ENCODE data around the gene JDP2.

JDP2 gene

DNA sequence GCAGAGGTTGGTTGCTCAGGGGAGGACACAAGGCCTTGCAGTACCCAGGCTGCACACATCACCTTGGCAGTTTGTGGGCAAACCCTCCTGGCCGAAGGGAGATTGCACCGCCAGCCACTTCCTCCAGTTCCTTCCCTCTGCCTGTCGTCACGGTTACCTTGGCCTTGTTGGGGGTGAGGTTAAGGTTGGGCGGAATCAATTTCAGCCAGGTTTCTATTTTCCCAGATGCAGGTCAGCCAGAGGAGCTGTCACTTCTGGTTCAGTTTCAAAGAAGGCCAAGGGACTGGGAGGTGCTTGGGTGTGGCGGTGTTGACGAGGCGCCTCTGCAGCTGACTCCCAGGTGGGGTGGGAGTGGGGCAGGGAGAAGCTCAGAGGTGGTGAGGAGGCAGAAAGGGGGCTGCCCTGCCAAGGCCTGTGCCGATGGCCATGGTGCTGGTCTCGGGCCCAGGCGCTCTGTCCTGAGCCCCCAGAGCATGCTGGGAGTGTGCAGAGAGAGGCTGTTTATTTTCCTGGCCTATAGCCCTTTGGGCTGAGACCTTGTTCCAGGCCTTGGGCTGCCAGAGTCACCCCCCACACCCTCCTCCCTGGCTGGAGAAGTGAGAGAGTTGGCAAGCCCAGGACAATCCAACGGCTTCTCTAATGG is 31.4 kb downstream of the JDP2 start:
- H3K36me3 ChIP-seq (ENCODE audit: control insufficient read depth, insufficient read depth, low read length), result peaks cover 15% of the 10 kb centered on the region
- H3K23ac ChIP-seq (ENCODE audit: low read length), result no peak overlapping the region
- no peak overlapping the region for H2BK5ac ChIP-seq (ENCODE audit: low read length)
- DNase-seq, result peak; percentile 56
- H3K4me2 ChIP-seq (ENCODE audit: low read length), result no peak overlapping the region
- no CpG with 5 or more reads among the region's 12 CpGs for WGBS (ENCODE audit: extremely low coverage, insufficient coverage, low lambda C conversion rate)
- no peak overlapping the region for H4K8ac ChIP-seq (ENCODE audit: low read depth, low read length)
- no peaks in the 10 kb centered on the region for H3K4me1 ChIP-seq (ENCODE audit: control insufficient read depth, low read depth, low read length)
- no peak overlapping the region for H3K18ac ChIP-seq (ENCODE audit: low read length)
- no peak overlapping the region for H3K56ac ChIP-seq (ENCODE audit: low read length)
- H2BK120ac ChIP-seq (ENCODE audit: low read depth, low read length), result no peak overlapping the region
- H3K79me1 ChIP-seq (ENCODE audit: low read length), result peaks cover 40% of the 10 kb centered on the region
- H3K4ac ChIP-seq (ENCODE audit: low read depth, low read length), result no peak overlapping the region
- no peak overlapping the region for H3K27ac ChIP-seq (ENCODE audit: low read depth, low read length)
- no peak overlapping the region for H4K5ac ChIP-seq (ENCODE audit: low read length)
- no peak overlapping the region for H3K4me3 ChIP-seq (ENCODE audit: low read length)
- no peaks in the 10 kb centered on the region for H3K27me3 ChIP-seq (ENCODE audit: insufficient read depth, low read length, poor library complexity)
- H3K9ac ChIP-seq (ENCODE audit: low read length), result no peak overlapping the region
- no peak overlapping the region for H2BK15ac ChIP-seq (replicated peaks; ENCODE audit: low read depth)
- H2AK5ac ChIP-seq (ENCODE audit: low read length), result no peak overlapping the region
- peaks cover 25% of the 10 kb centered on the region for H3K79me2 ChIP-seq (ENCODE audit: control insufficient read depth, insufficient read depth, low read length)

GRCh38 chr14:75459791-75460190 is 32.0 kb downstream of the JDP2 start:
- no peak overlapping the region for H3K4ac ChIP-seq (ENCODE audit: low read depth, low read length)
- peaks cover 15% of the 10 kb centered on the region for H3K36me3 ChIP-seq (ENCODE audit: control insufficient read depth, insufficient read depth, low read length)
- H2BK120ac ChIP-seq (ENCODE audit: low read depth, low read length), result no peak overlapping the region
- no peak overlapping the region for H3K56ac ChIP-seq (ENCODE audit: low read length)
- H3K4me3 ChIP-seq (ENCODE audit: low read length), result no peak overlapping the region
- H2AK5ac ChIP-seq (ENCODE audit: low read length), result no peak overlapping the region
- no peak overlapping the region for H4K5ac ChIP-seq (ENCODE audit: low read length)
- H4K8ac ChIP-seq (ENCODE audit: low read depth, low read length), result no peak overlapping the region
- no peaks in the 10 kb centered on the region for H3K4me1 ChIP-seq (ENCODE audit: control insufficient read depth, low read depth, low read length)
- WGBS (ENCODE audit: extremely low coverage, insufficient coverage, low lambda C conversion rate), result no CpG with 5 or more reads among the region's 1 CpG
- no peak for DNase-seq
- H3K18ac ChIP-seq (ENCODE audit: low read length), result no peak overlapping the region
- no peak overlapping the region for H2BK5ac ChIP-seq (ENCODE audit: low read length)
- H3K4me2 ChIP-seq (ENCODE audit: low read length), result no peak overlapping the region
- H2BK15ac ChIP-seq (replicated peaks; ENCODE audit: low read depth), result no peak overlapping the region
- H3K27me3 ChIP-seq (ENCODE audit: insufficient read depth, low read length, poor library complexity), result no peaks in the 10 kb centered on the region
- no peak overlapping the region for H3K23ac ChIP-seq (ENCODE audit: low read length)
- H3K9ac ChIP-seq (ENCODE audit: low read length), result no peak overlapping the region
- H3K27ac ChIP-seq (ENCODE audit: low read depth, low read length), result no peak overlapping the region
- peaks cover 20% of the 10 kb centered on the region for H3K79me2 ChIP-seq (ENCODE audit: control insufficient read depth, insufficient read depth, low read length)
- peaks cover 35% of the 10 kb centered on the region for H3K79me1 ChIP-seq (ENCODE audit: low read length)

DNA sequence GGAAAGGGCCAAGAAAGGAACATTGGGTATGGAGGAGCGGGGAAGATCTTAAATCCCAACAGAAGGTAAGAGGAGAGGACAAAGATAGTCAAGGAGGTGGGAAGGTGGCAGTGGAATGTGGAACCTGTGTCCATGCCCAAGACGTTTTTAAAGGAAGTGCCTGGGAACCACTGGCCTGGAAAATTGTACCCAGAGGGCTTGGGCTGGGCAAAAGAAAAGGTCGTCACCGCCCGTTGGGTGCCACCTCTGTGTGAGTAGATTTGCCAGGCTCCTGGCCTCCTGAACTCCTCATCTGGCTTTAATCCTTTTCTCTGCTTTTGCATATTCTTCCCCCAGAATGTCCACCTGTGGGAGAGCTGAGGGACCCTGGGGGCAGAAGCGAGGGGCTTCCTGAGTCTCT is 32.6 kb downstream of the JDP2 start:
- WGBS (ENCODE audit: extremely low coverage, insufficient coverage, low lambda C conversion rate), result no CpG with 5 or more reads among the region's 6 CpGs
- no peak overlapping the region for H3K9ac ChIP-seq (ENCODE audit: low read length)
- no peak overlapping the region for H3K4ac ChIP-seq (ENCODE audit: low read depth, low read length)
- H3K36me3 ChIP-seq (ENCODE audit: control insufficient read depth, insufficient read depth, low read length), result peaks cover 15% of the 10 kb centered on the region
- H3K4me2 ChIP-seq (ENCODE audit: low read length), result no peak overlapping the region
- no peak overlapping the region for H2BK5ac ChIP-seq (ENCODE audit: low read length)
- no peak for DNase-seq
- H3K56ac ChIP-seq (ENCODE audit: low read length), result no peak overlapping the region
- no peaks in the 10 kb centered on the region for H3K27me3 ChIP-seq (ENCODE audit: insufficient read depth, low read length, poor library complexity)
- H4K8ac ChIP-seq (ENCODE audit: low read depth, low read length), result no peak overlapping the region
- H3K27ac ChIP-seq (ENCODE audit: low read depth, low read length), result no peak overlapping the region
- peaks cover 17% of the 10 kb centered on the region for H3K79me2 ChIP-seq (ENCODE audit: control insufficient read depth, insufficient read depth, low read length)
- no peak overlapping the region for H2AK5ac ChIP-seq (ENCODE audit: low read length)
- H3K4me1 ChIP-seq (ENCODE audit: control insufficient read depth, low read depth, low read length), result no peaks in the 10 kb centered on the region
- H3K23ac ChIP-seq (ENCODE audit: low read length), result no peak overlapping the region
- H4K5ac ChIP-seq (ENCODE audit: low read length), result no peak overlapping the region
- no peak overlapping the region for H2BK15ac ChIP-seq (replicated peaks; ENCODE audit: low read depth)
- H3K79me1 ChIP-seq (ENCODE audit: low read length), result peaks cover 31% of the 10 kb centered on the region
- H3K18ac ChIP-seq (ENCODE audit: low read length), result no peak overlapping the region
- no peak overlapping the region for H2BK120ac ChIP-seq (ENCODE audit: low read depth, low read length)
- no peak overlapping the region for H3K4me3 ChIP-seq (ENCODE audit: low read length)

DNA sequence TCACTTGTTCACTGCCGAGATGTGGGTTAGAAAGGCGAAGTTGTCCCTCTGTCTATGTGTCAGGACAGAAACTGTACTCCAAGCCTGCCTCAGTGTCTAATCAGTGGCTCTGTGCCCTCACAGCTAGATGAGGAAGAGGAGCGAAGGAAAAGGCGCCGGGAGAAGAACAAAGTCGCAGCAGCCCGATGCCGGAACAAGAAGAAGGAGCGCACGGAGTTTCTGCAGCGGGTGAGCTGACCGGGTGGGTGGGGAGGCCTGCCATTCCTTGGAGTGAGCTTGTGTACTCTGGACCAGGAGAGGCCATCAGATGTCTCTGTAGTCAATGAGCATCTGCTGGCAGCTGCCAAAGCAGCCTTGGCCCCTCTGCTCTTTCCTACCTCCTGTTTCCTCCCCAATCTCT is 33.5 kb downstream of the JDP2 start:
- Histone ChIP-seq H3K4me2 (ENCODE audit: low read length) (no peak overlapping the region), H3K56ac (ENCODE audit: low read length) (no peak overlapping the region), H4K8ac (ENCODE audit: low read depth, low read length) (no peak overlapping the region), H3K4me3 (ENCODE audit: low read length) (no peak overlapping the region), H3K9ac (ENCODE audit: low read length) (no peak overlapping the region), H4K5ac (ENCODE audit: low read length) (no peak overlapping the region), H3K36me3 (ENCODE audit: control insufficient read depth, insufficient read depth, low read length) (peaks cover 15% of the 10 kb centered on the region), H3K4ac (ENCODE audit: low read depth, low read length) (no peak overlapping the region), H3K23ac (ENCODE audit: low read length) (no peak overlapping the region), H2AK5ac (ENCODE audit: low read length) (no peak overlapping the region), H2BK5ac (ENCODE audit: low read length) (no peak overlapping the region), H3K18ac (ENCODE audit: low read length) (no peak overlapping the region), H3K79me1 (ENCODE audit: low read length) (peaks cover 24% of the 10 kb centered on the region), H3K27me3 (ENCODE audit: insufficient read depth, low read length, poor library complexity) (no peaks in the 10 kb centered on the region), H3K4me1 (ENCODE audit: control insufficient read depth, low read depth, low read length) (no peaks in the 10 kb centered on the region), H3K79me2 (ENCODE audit: control insufficient read depth, insufficient read depth, low read length) (peaks cover 9% of the 10 kb centered on the region), H3K27ac (ENCODE audit: low read depth, low read length) (no peak overlapping the region), H2BK15ac (replicated peaks; ENCODE audit: low read depth) (no peak overlapping the region), H2BK120ac (ENCODE audit: low read depth, low read length) (no peak overlapping the region)
- WGBS (ENCODE audit: extremely low coverage, insufficient coverage, low lambda C conversion rate), result no CpG with 5 or more reads among the region's 12 CpGs
- DNase-seq, result no peak

- peaks cover 9% of the 10 kb centered on the region for H3K79me2 ChIP-seq (ENCODE audit: control insufficient read depth, insufficient read depth, low read length)
- no peak overlapping the region for H4K5ac ChIP-seq (ENCODE audit: low read length)
- H3K23ac ChIP-seq (ENCODE audit: low read length), result no peak overlapping the region
- peaks cover 18% of the 10 kb centered on the region for H3K36me3 ChIP-seq (ENCODE audit: control insufficient read depth, insufficient read depth, low read length)
- no peak for DNase-seq
- H3K4ac ChIP-seq (ENCODE audit: low read depth, low read length), result no peak overlapping the region
- H3K27me3 ChIP-seq (ENCODE audit: insufficient read depth, low read length, poor library complexity), result no peaks in the 10 kb centered on the region
- no peak overlapping the region for H3K27ac ChIP-seq (ENCODE audit: low read depth, low read length)
- H3K4me2 ChIP-seq (ENCODE audit: low read length), result no peak overlapping the region
- no peaks in the 10 kb centered on the region for H3K4me1 ChIP-seq (ENCODE audit: control insufficient read depth, low read depth, low read length)
- no peak overlapping the region for H3K56ac ChIP-seq (ENCODE audit: low read length)
- no CpG with 5 or more reads among the region's 2 CpGs for WGBS (ENCODE audit: extremely low coverage, insufficient coverage, low lambda C conversion rate)
- H3K4me3 ChIP-seq (ENCODE audit: low read length), result no peak overlapping the region
- no peak overlapping the region for H4K8ac ChIP-seq (ENCODE audit: low read depth, low read length)
- H3K79me1 ChIP-seq (ENCODE audit: low read length), result peaks cover 21% of the 10 kb centered on the region
- no peak overlapping the region for H2BK15ac ChIP-seq (replicated peaks; ENCODE audit: low read depth)
- no peak overlapping the region for H2AK5ac ChIP-seq (ENCODE audit: low read length)
- no peak overlapping the region for H2BK120ac ChIP-seq (ENCODE audit: low read depth, low read length)
- H3K9ac ChIP-seq (ENCODE audit: low read length), result no peak overlapping the region
- no peak overlapping the region for H2BK5ac ChIP-seq (ENCODE audit: low read length)
- H3K18ac ChIP-seq (ENCODE audit: low read length), result no peak overlapping the region
These were observed 34.0 kb downstream of the JDP2 start for GRCh38 chr14:75461755-75462349.

- Histone ChIP-seq H4K5ac (ENCODE audit: low read length) (no peak overlapping the region), H3K36me3 (ENCODE audit: control insufficient read depth, insufficient read depth, low read length) (peaks cover 21% of the 10 kb centered on the region), H3K79me1 (ENCODE audit: low read length) (peaks cover 12% of the 10 kb centered on the region), H3K27ac (ENCODE audit: low read depth, low read length) (no peak overlapping the region), H3K4me1 (ENCODE audit: control insufficient read depth, low read depth, low read length) (no peaks in the 10 kb centered on the region), H3K27me3 (ENCODE audit: insufficient read depth, low read length, poor library complexity) (no peaks in the 10 kb centered on the region), H2BK5ac (ENCODE audit: low read length) (no peak overlapping the region), H3K18ac (ENCODE audit: low read length) (no peak overlapping the region), H3K79me2 (ENCODE audit: control insufficient read depth, insufficient read depth, low read length) (no peaks in the 10 kb centered on the region), H3K23ac (ENCODE audit: low read length) (no peak overlapping the region), H3K4me2 (ENCODE audit: low read length) (no peak overlapping the region), H2BK15ac (replicated peaks; ENCODE audit: low read depth) (no peak overlapping the region), H4K8ac (ENCODE audit: low read depth, low read length) (no peak overlapping the region), H3K4me3 (ENCODE audit: low read length) (no peak overlapping the region), H3K56ac (ENCODE audit: low read length) (no peak overlapping the region), H3K4ac (ENCODE audit: low read depth, low read length) (no peak overlapping the region), H3K9ac (ENCODE audit: low read length) (no peak overlapping the region), H2BK120ac (ENCODE audit: low read depth, low read length) (no peak overlapping the region), H2AK5ac (ENCODE audit: low read length) (no peak overlapping the region)
- no CpG with 5 or more reads among the region's 6 CpGs for WGBS (ENCODE audit: extremely low coverage, insufficient coverage, low lambda C conversion rate)
- DNase-seq, result no peak
These were observed 36.8 kb downstream of the JDP2 start for GRCh38 chr14:75464626-75465025.
